Measurements from ENCODE around the gene ACTR8.

- TF ChIP-seq GATA3 (IDR thresholded peaks at IDR 0.05; ENCODE audit: low read depth, low read length) (no peak), GATA2 (IDR thresholded peaks at IDR 0.05; ENCODE audit: low read depth, low read length) (no peak)
Measured at GRCh38 chr3:53829605-53830004, 52.3 kb downstream of the ACTR8 start.

Data from SH-SY5Y (cell line).